GM21367 (cell line): ENCODE measurements around the gene RNPEPL1.
"Not testable (repeated sequence)": the region's sequence is repeated elsewhere in the genome, so short reads cannot be mapped to it uniquely, and the experiment has no call there.

Experiments used
- ATAC-seq: cut with Tn5 transposase; IDR thresholded peaks from one replicate; pipeline ENCODE4 v1.9.1; 2021; ENCODE audit not compliant: unreplicated experiment

Gene RNPEPL1

GRCh38 chr2:240602266-240603050, 34.2 kb downstream of the RNPEPL1 start:
- no peak for ATAC-seq

GRCh38 chr2:240603081-240603835, 35.0 kb downstream of the RNPEPL1 start:
- ATAC-seq, result no peak

GRCh38 chr2:240603846-240604245, 35.6 kb downstream of the RNPEPL1 start:
- ATAC-seq, result no peak

- ATAC-seq, result no peak
Measured at GRCh38 chr2:240604291-240604938, 36.1 kb downstream of the RNPEPL1 start.

DNA sequence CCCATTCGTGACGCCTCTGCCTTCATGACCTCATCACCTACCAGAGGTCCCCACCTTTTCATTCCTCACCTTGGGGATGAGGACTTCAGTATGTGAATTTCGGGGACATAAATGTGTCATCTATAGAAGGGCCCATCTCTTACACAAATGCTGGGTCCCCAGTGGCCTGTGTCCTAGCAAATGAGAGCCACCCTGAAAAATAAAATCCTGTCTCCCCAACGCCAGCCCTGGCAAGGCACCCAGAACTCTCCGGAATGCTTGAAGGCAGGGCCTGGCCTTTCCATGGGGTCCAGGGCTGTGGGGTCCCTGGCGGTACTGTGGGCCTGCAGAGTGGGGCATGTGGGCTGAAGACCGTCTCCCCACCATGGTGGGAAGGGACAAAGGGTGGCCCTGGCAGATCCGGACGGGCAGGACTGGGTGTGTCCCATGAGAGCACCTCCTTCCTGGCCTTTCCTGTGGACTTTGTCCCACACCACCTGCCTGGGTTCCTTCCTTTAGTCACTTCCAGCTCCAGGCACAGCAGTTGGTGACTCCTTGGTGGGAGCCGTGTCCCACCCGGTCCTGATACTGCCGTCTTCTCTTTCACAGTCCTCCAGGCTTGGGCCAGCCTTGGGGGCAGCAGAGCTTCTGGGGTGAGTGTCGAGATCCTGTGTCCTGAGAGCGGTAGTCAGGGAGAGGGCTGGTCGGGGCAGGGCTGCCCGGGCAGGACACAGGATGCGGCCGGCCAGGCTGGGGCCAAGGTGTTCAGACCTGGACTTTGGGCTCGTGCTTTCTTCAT, 36.8 kb downstream of the RNPEPL1 start:
- no peak for ATAC-seq

GRCh38 chr2:240605867-240606743, 37.8 kb downstream of the RNPEPL1 start:
- no peak for ATAC-seq

DNA sequence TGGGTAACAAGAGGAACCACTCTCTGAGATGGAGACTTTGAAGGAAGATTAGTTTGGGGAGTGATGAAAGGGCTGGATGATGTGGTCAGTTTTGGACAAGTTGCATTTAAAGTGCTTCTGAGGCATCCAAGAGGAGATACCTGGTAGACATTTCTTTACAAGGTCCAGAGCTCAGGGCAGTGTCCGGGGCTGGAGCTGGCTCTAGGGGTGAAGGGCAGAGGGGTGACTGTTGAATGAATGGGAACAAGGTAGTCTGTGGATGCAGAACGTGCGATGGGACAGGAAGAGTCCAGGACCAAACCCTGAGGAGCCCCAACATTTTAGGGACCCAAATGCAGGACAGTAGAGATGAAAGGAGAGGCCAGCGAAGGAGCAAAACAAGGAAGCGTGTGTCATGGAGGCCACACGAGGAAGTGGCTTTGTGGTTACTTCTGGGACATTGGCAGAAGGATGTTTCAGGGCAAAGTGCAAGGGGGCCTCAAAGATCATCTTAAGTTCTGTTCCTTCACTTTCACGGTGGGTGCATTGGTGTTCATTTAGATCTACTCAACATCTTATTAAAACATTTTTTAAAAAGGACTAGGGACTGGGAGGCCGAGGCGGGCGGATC, 43.4 kb downstream of the RNPEPL1 start:
- ATAC-seq, result no peak

- no peak for ATAC-seq
Measured at GRCh38 chr2:240613781-240614180, 45.5 kb downstream of the RNPEPL1 start.

GRCh38 chr2:240614391-240614790, 46.1 kb downstream of the RNPEPL1 start:
- no peak for ATAC-seq

DNA sequence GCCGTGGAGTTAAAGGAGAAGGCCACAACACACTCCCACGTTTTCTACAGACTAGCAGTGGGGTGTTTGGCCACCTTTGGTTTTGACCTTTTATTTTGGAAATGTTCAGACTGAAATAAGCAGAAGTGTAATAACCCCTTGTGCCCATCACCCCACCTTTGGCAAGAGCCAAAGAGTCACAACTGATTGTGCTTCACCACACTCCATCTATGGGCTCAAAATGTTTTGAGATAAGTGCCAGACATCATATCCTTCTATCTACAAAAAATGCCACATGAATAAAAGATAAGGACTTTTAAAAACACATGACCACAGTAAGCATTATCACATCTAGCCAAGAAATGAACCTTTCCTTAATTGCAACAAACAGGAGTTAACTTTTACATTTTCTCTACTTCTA, 47.1 kb downstream of the RNPEPL1 start:
- no peak for ATAC-seq

DNA sequence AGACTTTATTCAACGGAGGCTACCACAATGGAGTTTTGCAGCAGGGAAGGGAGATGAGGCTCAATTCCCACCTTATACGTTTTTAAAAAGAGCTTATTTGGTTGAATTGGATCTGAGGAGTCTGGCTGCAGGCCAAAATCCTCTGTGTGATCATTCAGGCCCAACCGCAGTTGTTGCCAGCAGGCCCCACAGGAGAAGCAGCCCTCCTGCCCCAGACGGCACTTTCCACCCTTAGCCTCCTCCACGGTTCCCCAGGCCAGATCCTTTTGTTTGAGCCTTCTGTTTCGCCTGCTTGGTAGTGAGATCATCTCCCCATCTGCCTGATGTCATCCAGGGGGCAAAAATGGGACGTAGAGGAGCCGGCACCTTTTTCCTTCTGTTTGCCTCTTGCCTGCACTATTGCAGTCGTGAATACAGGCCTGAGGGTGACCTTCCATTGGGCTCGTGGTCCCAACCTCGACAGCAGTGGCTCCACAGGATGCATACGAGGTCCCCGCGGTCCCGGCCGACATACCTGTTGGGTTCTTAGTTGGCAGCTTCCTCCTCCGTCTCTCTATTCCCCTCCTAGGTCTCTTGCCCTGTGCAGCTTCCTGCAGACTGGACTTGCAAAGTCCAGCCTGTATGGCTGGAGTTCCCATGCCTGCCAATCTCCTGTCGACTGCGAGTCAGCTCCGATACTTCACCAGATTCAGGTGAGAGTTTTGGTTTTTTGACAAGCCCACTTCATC, 47.7 kb downstream of the RNPEPL1 start:
- no peak for ATAC-seq

- ATAC-seq, result not testable (repeated sequence)
Measured at GRCh38 chr2:240616860-240617666, 48.8 kb downstream of the RNPEPL1 start.

GRCh38 chr2:240618776-240619175, 50.5 kb downstream of the RNPEPL1 start:
- ATAC-seq, result no peak

GRCh38 chr2:240619506-240620148, 51.3 kb downstream of the RNPEPL1 start:
- ATAC-seq, result no peak

DNA sequence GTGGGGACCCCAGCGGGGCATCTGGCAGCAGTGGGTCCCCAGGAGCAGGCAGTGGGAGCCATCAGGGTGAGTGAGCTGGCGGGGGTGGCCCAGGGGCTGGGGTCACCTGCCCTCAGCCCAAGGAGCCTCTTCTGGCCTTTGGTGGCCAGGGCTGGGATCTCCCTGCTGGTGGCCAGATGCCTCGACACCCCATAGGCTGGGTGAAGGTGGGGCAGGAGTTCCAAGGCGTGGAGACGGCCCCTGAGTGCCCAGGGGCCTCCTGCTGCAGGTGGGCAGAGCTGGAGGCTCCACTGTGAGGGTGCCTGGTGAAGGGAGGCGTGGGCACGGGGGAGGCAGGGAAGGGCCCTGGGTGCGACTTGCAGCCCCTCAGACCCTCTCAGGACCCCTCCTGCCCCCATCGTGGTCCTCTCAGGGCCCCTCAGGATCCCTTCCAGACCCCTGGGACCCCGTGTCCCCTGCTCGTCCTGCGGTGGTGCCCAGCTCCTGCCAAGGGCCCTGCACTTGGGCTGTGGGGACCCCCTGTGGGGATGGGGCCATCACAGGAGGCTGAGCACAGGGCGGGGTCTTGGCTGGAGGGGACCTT, 52.0 kb downstream of the RNPEPL1 start:
- no peak for ATAC-seq

GRCh38 chr2:240620859-240621258, 52.6 kb downstream of the RNPEPL1 start:
- ATAC-seq, result no peak

DNA sequence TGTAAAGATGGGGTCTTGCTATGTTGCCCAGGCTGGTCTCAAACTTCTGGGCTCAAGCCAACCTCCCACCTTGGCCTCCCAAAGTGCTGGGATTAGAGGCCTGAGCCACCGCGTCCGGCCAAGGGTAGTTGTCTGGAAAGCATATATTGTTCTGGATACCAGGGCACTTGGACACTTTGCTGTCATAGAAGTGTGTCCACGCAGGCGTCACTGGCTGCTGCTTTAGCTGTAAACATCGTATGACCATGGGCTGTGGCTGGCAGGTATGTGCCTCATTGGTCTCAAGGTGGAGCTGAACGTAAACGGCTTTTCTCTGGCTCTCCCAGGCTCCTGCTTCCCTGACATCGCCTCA, 53.8 kb downstream of the RNPEPL1 start:
- ATAC-seq, result no peak
